HEK293 (cell line): ENCODE data around the gene MYO3A.
A peak's percentile ranks its signal among the peaks of the same experiment; 100 is the strongest.

Source experiments
- CTCF ChIA-PET: fragments of 350-600 bp; formaldehyde crosslinking; extraction: SDS; loops from one replicate; lab custom pipeline; 2021; ENCODE audit warnings: antibody characterized with exemption; lab: Yijun Ruan, JAX
- POLR2A ChIA-PET: fragments of 300-600 bp; formaldehyde crosslinking; extraction: SDS; loops from one replicate; lab custom pipeline; 2020; ENCODE audit warnings: antibody characterized with exemption, inconsistent platforms; lab: Yijun Ruan, JAX
- H3K27ac ChIP-seq: fragments of 200-500 bp; sonication (Bioruptor generic); 2 replicates; pipeline ENCODE4 v1.5.1; 2014; ENCODE audit warnings: low read depth, low read length, control low read depth, inconsistent platforms; ENCODE audit errors: extremely low read depth
- H3K36me3 ChIP-seq, 2 experiments: fragments of 200-500 bp in 1 of 2; sonication (Bioruptor generic) in 1 of 2; 1 replicate in 1 of 2; 2 replicates in 1 of 2; pipeline ENCODE4 v1.5.1; 2014 to 2017; ENCODE audit warnings: inconsistent platforms in 2 of 2, low read length in 2 of 2; ENCODE audit not compliant: control insufficient read depth in 2 of 2, insufficient read depth in 1 of 2
- H3K4me1 ChIP-seq: fragments of 200-500 bp; sonication (Bioruptor generic); 2 replicates; pipeline ENCODE4 v1.5.1; 2014; ENCODE audit warnings: mild to moderate bottlenecking, low read length, inconsistent platforms; ENCODE audit not compliant: control insufficient read depth, insufficient read depth
- H3K4me3 ChIP-seq: 2 replicates; pipeline ENCODE4 v1.5.1; 2011; ENCODE audit warnings: low read depth, mild to moderate bottlenecking, control low read depth, low read length, moderate library complexity
- H3K9me3 ChIP-seq: fragments of 200-500 bp; sonication (Bioruptor generic); 2 replicates; pipeline ENCODE4 v1.5.1; 2014; ENCODE audit warnings: low read depth, low read length, inconsistent platforms; ENCODE audit not compliant: control insufficient read depth, insufficient read depth
- KLF10 ChIP-seq: fragments of 450-650 bp; IDR thresholded peaks from 2 replicates; pipeline ENCODE4 v1.5.1; 2018; ENCODE audit warnings: missing biosample characterization, mild to moderate bottlenecking, missing genetic modification characterization
- SP3 ChIP-seq: fragments of 450-650 bp; formaldehyde crosslinking; IDR thresholded peaks from 2 replicates; pipeline ENCODE4 v1.5.1; 2016; ENCODE audit warnings: missing biosample characterization, missing genetic modification characterization
- WT1 ChIP-seq: fragments of 450-650 bp; formaldehyde crosslinking; IDR thresholded peaks from 2 replicates; pipeline ENCODE4 v1.5.1; 2016; ENCODE audit warnings: missing biosample characterization, missing genetic modification characterization
- YY2 ChIP-seq: fragments of 450-650 bp; formaldehyde crosslinking; IDR thresholded peaks from 2 replicates; pipeline ENCODE4 v1.5.1; 2016; ENCODE audit warnings: missing biosample characterization, missing genetic modification characterization
- ZBTB26 ChIP-seq: fragments of 450-650 bp; formaldehyde crosslinking; optimal IDR thresholded peaks from 2 replicates; pipeline ENCODE3; 2016; ENCODE audit warnings: missing biosample characterization, mild to moderate bottlenecking, missing genetic modification characterization
- ZNF112 ChIP-seq: fragments of 450-650 bp; formaldehyde crosslinking; IDR thresholded peaks from 2 replicates; pipeline ENCODE4 v1.5.0; 2017; ENCODE audit warnings: missing biosample characterization, missing genetic modification characterization
- ZNF140 ChIP-seq: fragments of 450-650 bp; formaldehyde crosslinking; IDR thresholded peaks from 2 replicates; pipeline ENCODE4 v1.5.1; 2016; ENCODE audit warnings: missing biosample characterization, missing genetic modification characterization
- ZNF24 ChIP-seq: fragments of 450-650 bp; formaldehyde crosslinking; IDR thresholded peaks from 2 replicates; pipeline ENCODE4 v1.5.1; 2016; ENCODE audit warnings: missing biosample characterization, missing genetic modification characterization
- ZNF280D ChIP-seq: fragments of 450-650 bp; formaldehyde crosslinking; IDR thresholded peaks from 2 replicates; pipeline ENCODE4 v1.5.1; 2016; ENCODE audit warnings: missing biosample characterization, missing genetic modification characterization
- ZNF37A ChIP-seq: fragments of 450-650 bp; IDR thresholded peaks from 2 replicates; pipeline ENCODE4 v1.5.1; 2018; ENCODE audit warnings: missing biosample characterization, missing genetic modification characterization
- ZNF398 ChIP-seq: fragments of 450-650 bp; formaldehyde crosslinking; IDR thresholded peaks from 2 replicates; pipeline ENCODE4 v1.5.1; 2017; ENCODE audit warnings: missing biosample characterization, missing genetic modification characterization
- ZNF544 ChIP-seq: fragments of 450-650 bp; formaldehyde crosslinking; IDR thresholded peaks from 2 replicates; pipeline ENCODE4 v1.5.0; 2017; ENCODE audit warnings: missing biosample characterization, missing genetic modification characterization
- ZNF623 ChIP-seq: fragments of 450-650 bp; formaldehyde crosslinking; IDR thresholded peaks from 2 replicates; pipeline ENCODE4 v1.5.1; 2016; ENCODE audit warnings: missing biosample characterization, missing genetic modification characterization
- ZNF747 ChIP-seq: fragments of 450-650 bp; formaldehyde crosslinking; IDR thresholded peaks from 2 replicates; pipeline ENCODE4 v1.5.1; 2016; ENCODE audit warnings: missing biosample characterization, missing genetic modification characterization
- ZNF768 ChIP-seq: fragments of 450-650 bp; formaldehyde crosslinking; IDR thresholded peaks from 2 replicates; pipeline ENCODE4 v1.5.1; 2018; ENCODE audit warnings: missing biosample characterization, mild to moderate bottlenecking, missing genetic modification characterization
- ZNF791 ChIP-seq: fragments of 450-650 bp; formaldehyde crosslinking; IDR thresholded peaks from 2 replicates; pipeline ENCODE4 v1.5.1; 2016; ENCODE audit warnings: missing biosample characterization, missing genetic modification characterization
- ZNF830 ChIP-seq: fragments of 450-650 bp; IDR thresholded peaks from 2 replicates; pipeline ENCODE4 v1.5.0; 2018; ENCODE audit warnings: missing biosample characterization, missing genetic modification characterization, low read depth, mild to moderate bottlenecking, moderate library complexity
- ZXDB ChIP-seq: fragments of 450-650 bp; formaldehyde crosslinking; IDR thresholded peaks from 2 replicates; pipeline ENCODE4 v1.5.1; 2016; ENCODE audit warnings: missing biosample characterization, missing genetic modification characterization
- TF ChIP-seq, protein P1 (sequence below): fragments of 450-650 bp; formaldehyde crosslinking; IDR thresholded peaks from 2 replicates; pipeline ENCODE4 v1.5.1; 2016; ENCODE audit warnings: missing biosample characterization, missing genetic modification characterization
- TF ChIP-seq, protein P2 (sequence below): fragments of 450-650 bp; formaldehyde crosslinking; IDR thresholded peaks from 2 replicates; pipeline ENCODE4 v1.5.1; 2016; ENCODE audit warnings: missing biosample characterization, missing genetic modification characterization

The MYO3A gene

GRCh38 chr10:26215396-26215934 lies 281.4 kb downstream of the MYO3A start:
- Histone ChIP-seq H3K27ac (no peak overlapping the region), H3K4me1 (peaks cover 6% of the 10 kb centered on the region; the same call in 1 of the 2 replicates), H3K4me3 (0 out of 2 replicates have a peak overlapping the region, but pooled peaks have one; percentile 23), H3K36me3 (no peaks in the 10 kb centered on the region), H3K9me3 (no peaks in the 10 kb centered on the region)
- TF ChIP-seq ZNF280D (no peak), ZNF768 (tag by site-specific recombination) (no peak), WT1 (tag by site-specific recombination) (no peak), ZXDB (tag by site-specific recombination) (no peak), KLF10 (tag by site-specific recombination) (no peak), ZNF140 (no peak), ZNF398 (tag by site-specific recombination) (no peak), YY2 (tag by site-specific recombination) (no peak), SP3 (tag by site-specific recombination) (no peak), ZNF544 (tag by site-specific recombination) (no peak), ZNF830 (tag by site-specific recombination) (no peak), ZNF747 (no peak), ZNF623 (tag by site-specific recombination) (no peak), ZNF791 (tag by site-specific recombination) (no peak), ZBTB26 (tag by site-specific recombination) (no peak), ZNF24 (no peak), ZNF37A (tag by site-specific recombination) (no peak), ZNF112 (tag by site-specific recombination) (no peak)
- TF ChIP-seq, protein P1, sequence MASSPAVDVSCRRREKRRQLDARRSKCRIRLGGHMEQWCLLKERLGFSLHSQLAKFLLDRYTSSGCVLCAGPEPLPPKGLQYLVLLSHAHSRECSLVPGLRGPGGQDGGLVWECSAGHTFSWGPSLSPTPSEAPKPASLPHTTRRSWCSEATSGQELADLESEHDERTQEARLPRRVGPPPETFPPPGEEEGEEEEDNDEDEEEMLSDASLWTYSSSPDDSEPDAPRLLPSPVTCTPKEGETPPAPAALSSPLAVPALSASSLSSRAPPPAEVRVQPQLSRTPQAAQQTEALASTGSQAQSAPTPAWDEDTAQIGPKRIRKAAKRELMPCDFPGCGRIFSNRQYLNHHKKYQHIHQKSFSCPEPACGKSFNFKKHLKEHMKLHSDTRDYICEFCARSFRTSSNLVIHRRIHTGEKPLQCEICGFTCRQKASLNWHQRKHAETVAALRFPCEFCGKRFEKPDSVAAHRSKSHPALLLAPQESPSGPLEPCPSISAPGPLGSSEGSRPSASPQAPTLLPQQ (tag by site-specific recombination): no peak
- TF ChIP-seq, protein P2, sequence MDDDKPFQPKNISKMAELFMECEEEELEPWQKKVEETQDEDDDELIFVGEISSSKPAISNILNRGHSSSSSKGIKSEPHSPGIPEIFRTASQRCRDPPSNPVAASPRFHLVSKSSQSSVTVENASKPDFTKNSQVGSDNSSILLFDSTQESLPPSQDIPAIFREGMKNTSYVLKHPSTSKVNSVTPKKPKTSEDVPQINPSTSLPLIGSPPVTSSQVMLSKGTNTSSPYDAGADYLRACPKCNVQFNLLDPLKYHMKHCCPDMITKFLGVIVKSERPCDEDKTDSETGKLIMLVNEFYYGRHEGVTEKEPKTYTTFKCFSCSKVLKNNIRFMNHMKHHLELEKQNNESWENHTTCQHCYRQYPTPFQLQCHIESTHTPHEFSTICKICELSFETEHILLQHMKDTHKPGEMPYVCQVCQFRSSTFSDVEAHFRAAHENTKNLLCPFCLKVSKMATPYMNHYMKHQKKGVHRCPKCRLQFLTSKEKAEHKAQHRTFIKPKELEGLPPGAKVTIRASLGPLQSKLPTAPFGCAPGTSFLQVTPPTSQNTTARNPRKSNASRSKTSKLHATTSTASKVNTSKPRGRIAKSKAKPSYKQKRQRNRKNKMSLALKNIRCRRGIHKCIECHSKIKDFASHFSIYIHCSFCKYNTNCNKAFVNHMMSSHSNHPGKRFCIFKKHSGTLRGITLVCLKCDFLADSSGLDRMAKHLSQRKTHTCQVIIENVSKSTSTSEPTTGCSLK: no peak
- POLR2A ChIA-PET: no interaction called here
- CTCF ChIA-PET: no interaction called here
